Suprapubic skin (tissue), 4 donors: ENCODE data around the gene TSSK2. TPM values are rescaled to one million over a fixed set of nuclear protein-coding genes. Genes with fewer than 3 reads are reported as not detected.

Source experiments
- DNase-seq, 2 donors: peaks; one replicate each; pipeline ENCODE4 v3.0.0-alpha.2; 2019; ENCODE audit warnings: low spot score in 2 of 2
- H3K27ac ChIP-seq: fragments of 200-600 bp; sonication (generic); one replicate; pipeline ENCODE4 v1.5.1; 2019
- H3K27me3 ChIP-seq: fragments of 200-600 bp; sonication (generic); one replicate; pipeline ENCODE4 v1.5.1; 2019
- H3K36me3 ChIP-seq: fragments of 200-600 bp; sonication (generic); one replicate; pipeline ENCODE4 v1.5.1; 2019
- H3K4me1 ChIP-seq: fragments of 200-600 bp; sonication (generic); one replicate; pipeline ENCODE4 v1.5.1; 2019
- H3K4me3 ChIP-seq: fragments of 200-600 bp; sonication (generic); one replicate; pipeline ENCODE4 v1.5.1; 2019; ENCODE audit warnings: mild to moderate bottlenecking
- H3K9me3 ChIP-seq: fragments of 200-600 bp; sonication (generic); one replicate; pipeline ENCODE4 v1.5.1; 2019
- CTCF ChIP-seq, 2 donors: fragments of 200-600 bp in 1 of 2; fragments of 450-650 bp in 1 of 2; sonication (generic) in 1 of 2; IDR thresholded peaks; one replicate each; pipeline ENCODE4 v1.5.1; 2016 to 2019; ENCODE audit warnings: antibody characterized with exemption in 2 of 2, mild to moderate bottlenecking in 1 of 2, moderate library complexity in 1 of 2
- EP300 ChIP-seq: sonication (generic); formaldehyde crosslinking; IDR thresholded peaks from one replicate; pipeline ENCODE4 v1.6.1; 2017; ENCODE audit warnings: antibody characterized with exemption
- POLR2A ChIP-seq, 2 donors: fragments of 450-650 bp; IDR thresholded peaks; one replicate each; pipeline ENCODE4 v1.6.1; 2017; ENCODE audit warnings: antibody characterized with exemption in 2 of 2, mild to moderate bottlenecking in 2 of 2, moderate library complexity in 2 of 2
- POLR2AphosphoS5 ChIP-seq, 3 donors: sonication (generic); formaldehyde crosslinking; IDR thresholded peaks; one replicate each; pipeline ENCODE4 v1.6.1; 2017; ENCODE audit warnings: antibody characterized with exemption in 3 of 3
- WGBS: methylation state at CpG from one replicate; pipeline ENCODE4 v1.1.5; 2018; 5-methylcytosine and 5-hydroxymethylcytosine counted together
- total RNA-seq, 4 donors: library from RNA; depleted of rRNA; stranded (reverse); fragments of >200 nt; gene quantifications; one replicate each; pipeline ENCODE4 v1.1.0, GENCODE V29; 2016

TSSK2 gene
- total RNA-seq, 4 donors from 2014 or later: not detected

GRCh38 chr22:19181786-19182471 lies 50.8 kb downstream of the TSSK2 start:
- Histone ChIP-seq H3K27me3 (no peaks in the 10 kb centered on the region), H3K4me1 (peaks cover 25% of the 10 kb centered on the region), H3K27ac (no peak overlapping the region), H3K4me3 (no peak overlapping the region), H3K9me3 (no peaks in the 10 kb centered on the region), H3K36me3 (no peaks in the 10 kb centered on the region)
- 47% methylated on average over 12 of the region's 12 CpGs for WGBS
- no peak for DNase-seq
- TF ChIP-seq POLR2AphosphoS5 (IDR thresholded peaks at IDR 0.05): no peak
- TF ChIP-seq POLR2A (IDR thresholded peaks at IDR 0.05): no peak
- no peak for TF ChIP-seq CTCF (IDR thresholded peaks at IDR 0.05)
- TF ChIP-seq EP300: no peak

Other genes with a start within 250 kb of the TSSK2 start
- gene DGCR6, start 225.0 kb upstream of the TSSK2 start, total RNA-seq: 10 to 100 TPM in 1 of 4 donors, 1 to 10 TPM in 3; 4.9 to 11.2 (median 7.2) TPM
- 10 to 100 TPM; 32.9 to 84.2 (median 65.0) TPM for gene PRODH, start 195.0 kb upstream of the TSSK2 start, total RNA-seq
- 100 to 1,000 TPM; 115 to 172 (median 130) TPM for gene DGCR2, start 8.9 kb upstream of the TSSK2 start, total RNA-seq
- 10 to 100 TPM; 22.4 to 26.0 (median 24.0) TPM for gene ESS2, start 13.3 kb downstream of the TSSK2 start, total RNA-seq
- not detected for gene GSC2, start 19.0 kb downstream of the TSSK2 start, total RNA-seq
- gene SLC25A1, start 47.4 kb downstream of the TSSK2 start, total RNA-seq: 10 to 100 TPM; 35.6 to 71.0 (median 57.8) TPM
- 10 to 100 TPM in 2 of 4 donors, 1 to 10 TPM in 2; 5.6 to 12.5 (median 9.4) TPM for gene CLTCL1, start 160.4 kb downstream of the TSSK2 start, total RNA-seq